ENCODE measurements around the gene TIMM50.
"Not testable (repeated sequence)": the region's sequence is repeated elsewhere in the genome, so short reads cannot be mapped to it uniquely, and the experiment has no call there.

TIMM50 gene

DNA sequence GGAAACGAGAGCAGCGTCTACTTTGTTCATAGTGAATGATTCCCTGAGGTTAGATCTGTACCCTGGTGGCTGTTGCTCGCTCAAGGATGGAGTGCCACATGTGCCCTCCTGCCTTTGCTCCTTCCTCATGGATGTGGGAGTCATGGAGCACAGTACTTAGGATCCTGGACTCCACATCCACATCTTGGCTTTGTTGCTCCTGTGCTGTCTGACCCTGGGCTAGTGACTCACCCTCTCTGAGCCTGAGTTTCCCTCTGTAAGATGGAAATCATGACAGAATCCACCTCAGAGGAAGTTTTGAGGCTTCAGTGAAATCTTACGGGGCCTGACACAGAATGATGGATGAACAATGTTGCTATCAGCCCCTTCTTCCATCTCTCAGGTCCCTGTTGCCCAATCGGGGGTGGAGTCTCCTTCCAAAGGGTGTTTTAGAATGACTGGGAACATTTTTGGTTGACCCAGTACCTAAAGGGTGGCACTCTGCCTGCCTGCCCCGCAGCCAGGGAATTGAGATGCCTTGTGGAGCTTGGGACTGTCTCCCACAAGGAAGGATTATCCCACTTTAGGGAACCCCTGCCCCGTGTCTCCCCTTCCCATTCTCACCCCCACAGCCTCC lies 9.8 kb upstream of the TIMM50 start:
- no peak for DNase-seq

DNA sequence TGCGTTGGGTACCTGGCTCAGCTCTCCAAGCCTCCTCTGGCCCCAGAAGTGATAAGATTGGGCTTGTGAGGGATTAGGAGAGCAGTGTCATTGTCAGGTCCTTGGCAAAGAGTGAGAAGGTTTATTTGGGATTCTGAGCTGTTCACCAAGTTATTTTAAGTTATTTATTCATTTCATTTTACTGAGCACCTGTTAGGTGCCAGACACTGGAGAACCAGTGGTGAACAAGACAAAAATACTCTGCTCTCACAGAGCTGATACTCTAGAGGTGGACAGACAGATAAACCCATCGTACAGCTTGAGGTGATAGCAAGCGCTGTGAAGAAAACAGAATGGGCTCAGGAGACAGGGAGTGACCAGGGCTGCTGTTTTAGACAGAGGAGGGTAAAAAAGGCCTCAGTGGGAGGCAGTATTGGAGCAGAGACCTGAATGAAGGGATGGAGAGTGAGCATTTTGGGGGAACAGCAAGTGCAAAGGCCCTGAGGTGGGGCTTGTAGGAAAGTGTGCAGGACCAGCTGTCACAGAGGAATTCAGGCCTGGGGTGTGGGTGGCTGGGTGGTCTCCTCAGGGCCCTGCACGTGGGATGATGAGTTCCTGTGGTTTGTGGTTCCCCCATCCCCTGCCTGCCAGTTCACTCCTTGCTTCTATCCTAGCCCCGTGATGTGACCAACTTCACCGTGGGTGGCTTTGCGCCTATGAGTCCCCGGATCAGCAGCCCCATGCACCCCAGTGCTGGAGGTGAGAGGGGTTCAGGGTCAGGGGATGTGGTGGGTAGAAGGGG lies 8.7 kb upstream of the TIMM50 start:
- DNase-seq, result no peak

DNA sequence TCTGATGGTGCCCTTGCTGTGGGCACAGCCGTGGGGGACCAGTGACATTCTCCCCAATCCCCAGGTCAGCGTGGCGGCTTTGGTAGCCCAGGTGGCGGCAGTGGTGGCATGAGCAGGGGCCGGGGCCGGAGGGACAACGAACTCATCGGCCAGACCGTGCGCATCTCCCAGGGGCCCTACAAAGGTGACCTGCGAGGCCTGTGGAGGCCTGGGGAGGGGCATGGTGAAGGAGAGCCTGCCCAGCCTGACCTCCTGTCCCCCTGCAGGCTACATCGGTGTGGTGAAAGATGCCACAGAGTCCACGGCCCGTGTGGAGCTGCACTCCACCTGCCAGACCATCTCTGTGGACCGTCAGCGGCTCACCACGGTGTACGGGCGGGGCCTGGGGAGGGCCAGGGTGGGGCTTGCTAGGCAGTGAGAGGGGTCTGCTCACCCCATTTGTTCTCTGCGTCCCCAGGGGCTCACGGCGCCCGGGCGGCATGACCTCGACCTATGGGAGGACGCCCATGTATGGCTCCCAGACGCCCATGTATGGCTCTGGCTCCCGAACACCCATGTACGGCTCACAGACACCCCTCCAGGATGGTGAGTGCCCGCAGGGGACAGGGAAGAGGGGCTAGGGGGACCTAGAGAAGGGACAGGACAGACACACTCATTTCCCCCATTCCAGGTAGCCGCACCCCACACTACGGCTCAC lies 7.7 kb upstream of the TIMM50 start:
- DNase-seq, result no peak

DNA sequence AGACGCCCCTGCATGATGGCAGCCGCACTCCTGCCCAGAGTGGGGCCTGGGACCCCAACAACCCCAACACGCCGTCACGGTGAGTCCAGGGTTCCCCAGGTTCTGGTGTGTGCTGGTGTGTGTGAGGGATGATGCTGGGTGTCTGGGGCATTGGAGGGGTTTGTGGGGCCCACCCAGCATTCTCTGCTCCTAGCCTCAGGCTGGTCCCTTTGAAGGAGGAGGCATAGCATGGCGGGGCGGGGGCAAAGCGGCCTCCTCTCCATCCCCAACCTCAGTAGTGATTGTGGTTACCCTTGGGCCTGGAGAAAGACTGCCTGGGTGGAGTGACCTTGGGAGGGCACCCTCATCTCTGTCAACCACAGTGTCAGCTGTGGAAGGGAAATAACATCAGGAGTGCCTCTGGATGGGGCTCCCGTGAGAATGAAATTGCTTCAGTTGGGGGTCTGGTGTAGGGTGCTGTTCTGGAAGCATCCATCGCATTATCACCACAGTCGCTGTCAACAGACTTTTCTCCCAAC lies 7.1 kb upstream of the TIMM50 start:
- DNase-seq, result no peak

DNA sequence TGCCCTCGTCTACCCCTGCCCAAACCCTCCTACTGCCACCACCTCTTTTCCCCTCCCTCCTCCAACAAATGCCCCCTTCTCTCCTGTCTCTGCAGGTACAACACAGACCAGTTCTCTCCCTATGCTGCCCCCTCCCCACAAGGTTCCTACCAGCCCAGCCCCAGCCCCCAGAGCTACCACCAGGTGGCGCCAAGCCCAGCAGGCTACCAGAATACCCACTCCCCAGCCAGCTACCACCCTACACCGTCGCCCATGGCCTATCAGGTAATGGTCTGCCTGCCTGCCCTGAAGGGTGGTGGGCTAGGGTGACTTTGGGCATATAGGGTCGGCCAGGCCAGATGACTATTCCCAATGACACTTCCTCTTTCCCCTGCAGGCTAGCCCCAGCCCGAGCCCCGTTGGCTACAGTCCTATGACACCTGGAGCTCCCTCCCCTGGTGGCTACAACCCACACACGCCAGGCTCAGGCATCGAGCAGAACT lies 6.5 kb upstream of the TIMM50 start:
- peak; percentile 29 for DNase-seq

DNA sequence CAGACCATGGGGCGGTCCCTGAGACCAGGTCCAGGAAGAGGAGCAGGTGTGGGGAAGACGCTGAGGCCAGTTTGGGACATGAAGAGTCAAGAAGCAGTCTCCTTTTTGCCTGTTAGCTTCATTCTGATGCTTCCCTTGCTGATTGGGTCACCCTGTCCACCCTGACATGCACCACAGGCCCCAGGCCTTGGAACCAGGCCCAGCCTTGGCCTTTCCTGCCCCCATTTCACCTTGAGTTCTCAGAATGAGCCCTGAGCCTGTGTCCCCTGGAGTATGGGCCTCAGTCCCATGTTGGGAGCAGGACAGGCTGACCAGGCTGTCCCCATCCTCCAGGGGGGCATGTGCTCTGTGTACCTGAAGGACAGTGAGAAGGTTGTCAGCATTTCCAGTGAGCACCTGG lies 4.9 kb upstream of the TIMM50 start:
- DNase-seq, result no peak

DNA sequence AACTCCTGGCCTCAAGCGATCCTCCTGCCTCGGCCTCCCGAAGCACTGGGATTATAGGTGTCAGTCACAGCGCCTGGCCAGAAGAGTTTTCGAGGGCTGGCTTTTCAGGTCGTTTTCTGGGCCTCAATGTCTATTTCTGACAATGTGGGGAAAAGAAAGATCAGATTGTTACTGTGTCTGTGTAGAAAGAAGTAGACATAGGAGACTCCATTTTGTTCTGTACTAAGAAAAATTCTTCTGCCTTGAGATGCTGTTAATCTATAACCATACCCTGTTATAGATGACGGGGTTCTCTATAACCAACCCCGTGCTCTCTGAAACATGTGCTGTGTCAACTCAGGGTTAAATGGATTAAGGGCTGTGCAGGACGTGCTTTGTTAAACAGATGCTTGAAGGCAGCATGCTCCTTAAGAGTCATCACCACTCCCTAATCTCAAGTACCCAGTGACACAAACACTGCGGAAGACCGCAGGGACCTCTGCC lies 1.3 kb upstream of the TIMM50 start:
- DNase-seq, result not testable (repeated sequence)

DNA sequence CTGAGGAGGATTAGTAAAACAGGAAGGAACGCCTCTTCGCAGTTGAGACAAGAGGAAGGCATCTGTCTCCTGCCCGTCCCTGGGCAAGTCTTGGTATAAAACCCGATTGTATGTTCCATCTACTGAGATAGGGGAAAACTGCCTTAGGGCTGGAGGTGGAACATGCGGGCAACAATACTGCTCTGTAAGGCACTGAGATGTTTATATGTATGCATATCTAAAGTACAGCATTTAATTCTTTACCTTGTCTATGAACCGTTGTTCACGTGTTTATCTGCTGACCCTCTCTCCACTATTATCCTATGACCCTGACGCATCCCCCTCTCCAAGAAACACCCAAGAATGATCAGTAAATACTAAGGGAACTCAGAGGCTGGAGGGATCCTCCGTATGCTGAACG lies 722 bp upstream of the TIMM50 start:
- DNase-seq, result no peak

DNA sequence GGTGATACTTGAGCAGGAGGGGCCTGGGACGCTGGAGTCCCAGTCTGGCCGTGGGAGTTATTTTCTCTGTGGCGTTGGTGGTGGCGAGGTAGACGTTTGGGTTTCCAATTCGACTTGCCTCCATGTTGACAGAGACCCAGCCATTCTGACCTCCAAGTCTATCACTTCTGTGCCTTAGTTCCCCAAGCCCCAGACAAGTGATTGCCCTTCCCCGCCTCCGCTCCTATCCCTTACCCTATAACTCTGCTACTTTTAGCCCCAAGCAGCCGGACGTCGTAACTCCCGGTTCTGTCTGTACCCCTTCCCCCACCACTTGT lies 549 bp downstream of the TIMM50 start:
- no peak for DNase-seq

DNA sequence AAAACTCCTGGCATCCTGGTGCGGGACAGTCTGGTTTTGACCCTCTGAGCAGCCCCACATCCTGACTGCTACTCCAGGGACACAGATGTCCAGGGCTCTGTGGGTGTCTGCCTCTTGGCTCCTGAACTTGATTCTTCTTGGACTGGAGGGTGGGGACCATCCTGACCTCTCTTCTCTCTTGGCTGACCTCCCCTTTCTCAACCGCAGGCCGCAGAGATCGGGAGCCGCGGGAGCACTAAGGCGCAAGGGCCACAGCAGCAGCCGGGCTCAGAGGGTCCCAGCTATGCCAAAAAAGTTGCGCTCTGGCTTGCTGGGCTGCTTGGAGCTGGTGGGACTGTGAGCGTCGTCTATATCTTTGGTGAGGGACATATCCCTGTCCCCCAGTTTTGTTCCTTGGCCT lies 1.0 kb downstream of the TIMM50 start:
- DNase-seq, result no peak

DNA sequence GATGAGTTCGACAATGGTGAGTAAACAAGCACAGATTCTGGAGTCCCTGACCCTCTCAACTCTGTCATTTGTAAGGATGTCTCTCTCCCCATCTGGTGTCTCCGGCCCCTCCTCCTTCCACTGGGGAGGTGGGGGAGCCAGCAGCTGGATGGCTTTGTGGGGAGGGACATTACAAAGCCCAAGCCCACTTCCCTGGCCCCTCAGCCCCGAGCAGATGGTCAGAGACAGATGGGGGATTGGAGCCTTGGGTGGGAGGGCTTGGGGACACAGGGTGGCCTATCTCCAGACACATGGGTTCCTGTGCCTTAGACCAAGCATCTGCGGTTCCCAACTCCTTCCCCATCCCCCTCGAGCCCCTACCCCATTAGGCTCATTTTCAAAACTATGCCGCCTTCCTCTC lies 2.5 kb downstream of the TIMM50 start:
- no peak for DNase-seq

DNA sequence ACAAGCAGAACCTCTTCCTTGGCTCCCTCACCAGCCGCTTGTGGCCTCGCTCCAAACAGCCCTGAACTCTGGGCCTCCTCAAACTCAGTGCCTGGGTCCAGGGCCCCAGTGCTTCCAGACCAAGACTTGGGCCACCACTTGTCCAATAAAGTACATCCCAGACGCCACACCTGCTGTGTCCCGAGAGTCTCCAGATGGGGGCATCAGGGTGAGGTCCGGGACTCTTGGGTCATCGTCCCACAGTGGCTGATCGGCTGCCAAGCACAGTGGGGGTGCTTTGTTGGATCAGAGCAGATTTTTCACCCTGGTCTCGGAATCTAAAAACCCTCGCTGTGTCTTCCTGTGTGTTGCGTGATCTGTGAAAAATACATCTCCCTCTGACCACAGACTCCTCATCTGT lies 9.1 kb downstream of the TIMM50 start:
- DNase-seq, result no peak

DNA sequence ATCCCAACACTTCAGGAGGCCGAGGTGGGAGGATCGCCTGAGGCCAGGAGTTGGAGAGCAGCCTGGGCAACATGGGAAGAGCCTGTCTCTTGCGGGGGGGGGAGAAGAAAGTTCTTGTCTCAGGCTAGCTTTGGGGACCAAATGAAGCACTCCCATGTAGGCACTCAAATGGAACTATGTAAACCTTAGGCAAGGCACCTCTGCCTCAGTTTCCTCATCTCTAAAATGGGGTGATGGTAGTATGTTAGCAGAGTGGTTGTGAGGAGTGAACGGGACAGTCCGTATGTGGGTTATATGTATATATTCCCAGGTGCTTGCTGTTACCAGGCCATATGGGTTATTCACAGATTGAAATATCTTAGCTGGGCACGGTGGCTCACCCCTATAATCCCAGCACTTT lies 11.6 kb downstream of the TIMM50 start:
- no peak for DNase-seq

DNA sequence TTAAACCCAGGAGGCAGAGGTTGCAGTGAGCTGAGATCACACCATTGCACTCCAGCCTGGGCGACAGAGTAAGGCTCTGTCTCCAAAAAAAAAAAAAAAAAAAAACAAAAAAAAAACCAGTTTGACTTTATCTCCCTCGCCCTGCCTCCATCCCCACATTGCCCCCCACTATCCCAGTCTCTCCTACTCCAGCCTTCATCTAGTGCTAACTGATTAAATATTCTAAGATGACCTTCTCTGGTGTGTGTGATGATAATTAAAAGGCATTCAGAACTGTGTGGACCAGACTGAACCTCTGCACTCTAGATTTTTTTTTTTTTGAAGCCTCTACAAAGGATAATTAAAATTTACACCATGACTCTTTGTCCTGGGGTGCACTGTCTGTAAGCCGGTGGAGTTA lies 12.2 kb downstream of the TIMM50 start:
- DNase-seq, result no peak

DNA sequence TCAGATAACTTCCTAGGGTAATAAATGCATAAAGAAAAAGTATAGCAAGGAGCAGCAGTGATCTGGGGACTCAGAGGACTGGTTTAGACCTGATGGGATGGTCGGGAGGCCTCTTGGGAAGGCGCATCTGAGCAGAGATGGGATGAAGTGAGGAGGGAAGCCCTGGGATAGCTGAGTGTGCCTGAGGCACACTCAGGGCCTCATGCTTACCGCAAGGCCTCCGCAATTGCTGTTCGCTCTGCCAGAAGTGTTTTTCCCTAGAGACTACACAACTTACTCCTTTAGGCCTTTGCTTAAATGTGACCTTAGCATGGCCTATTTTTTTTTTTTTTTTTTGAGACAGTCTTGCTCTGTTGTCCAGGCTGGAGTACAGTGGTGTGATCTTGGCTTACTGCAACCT lies 14.0 kb downstream of the TIMM50 start:
- DNase-seq, result peak; percentile 20

DNA sequence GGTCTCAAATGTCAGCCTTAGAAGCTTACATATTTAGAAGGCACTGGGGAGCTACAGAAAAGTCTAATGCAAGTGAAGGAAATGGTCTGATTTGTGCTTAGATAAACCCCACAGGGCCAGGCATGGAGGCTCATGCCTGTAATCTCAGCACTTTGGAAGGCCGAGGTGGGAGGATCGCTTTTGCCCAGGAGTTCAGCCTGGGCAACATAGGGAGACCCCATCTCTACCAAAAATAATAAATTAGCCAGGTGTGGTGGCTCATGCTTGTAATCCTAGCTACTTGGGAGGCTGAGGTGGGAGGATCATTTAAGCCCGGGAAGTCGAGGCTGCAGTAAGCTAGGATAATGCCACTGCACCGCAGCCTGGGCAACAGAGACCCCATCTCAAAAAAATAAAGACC lies 15.4 kb downstream of the TIMM50 start:
- no peak for DNase-seq

DNA sequence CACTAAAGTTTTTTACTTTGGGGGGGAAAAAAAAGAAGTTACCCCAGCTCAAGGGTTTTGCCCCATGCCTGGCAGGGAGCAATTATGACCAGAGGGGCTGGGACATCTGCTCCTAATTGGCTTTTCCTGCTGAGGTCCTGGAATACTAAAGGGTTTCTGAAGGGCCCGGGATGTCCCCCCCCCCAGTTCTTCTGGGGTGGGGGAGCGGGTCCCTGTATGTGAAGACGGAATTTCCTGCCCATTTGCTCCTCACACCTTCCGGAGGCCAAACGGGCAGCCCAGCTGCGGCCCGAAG lies 17.0 kb downstream of the TIMM50 start:
- no peak for DNase-seq

DNA sequence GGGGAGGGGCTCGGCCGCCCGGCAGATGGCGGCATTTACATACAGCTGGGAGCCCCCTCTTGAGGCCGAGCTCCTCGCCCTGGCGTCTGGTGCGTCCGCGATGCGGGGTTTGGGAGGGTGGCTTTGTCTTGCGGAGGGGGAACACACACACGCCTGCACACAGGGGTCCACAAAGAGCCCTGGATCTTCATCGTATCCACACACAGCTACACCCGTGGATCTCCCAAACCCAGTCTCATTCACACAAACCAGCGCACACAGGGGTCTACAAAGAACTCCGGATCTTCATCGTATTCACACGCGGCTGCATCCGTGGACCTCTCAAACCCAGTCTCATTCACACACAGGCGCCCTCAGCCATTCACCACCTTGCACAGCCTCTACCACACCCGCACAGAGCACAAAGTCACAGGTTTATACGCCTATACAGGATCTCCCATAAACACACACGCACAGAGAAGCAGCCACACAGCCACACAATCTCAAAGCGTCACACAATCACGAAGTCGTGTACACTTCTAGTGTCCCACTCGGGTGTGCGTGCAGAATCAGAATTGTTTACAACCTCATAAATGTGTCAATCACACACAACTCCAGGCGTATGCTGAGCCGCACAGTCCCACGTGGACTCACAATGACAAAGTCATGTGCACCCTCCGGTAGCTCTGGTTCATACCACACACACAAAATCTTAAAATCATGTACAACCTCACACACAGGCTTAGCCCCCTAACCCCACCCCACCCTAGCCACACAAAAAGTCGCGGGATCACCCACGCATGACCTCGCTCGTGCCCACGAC lies 17.6 kb downstream of the TIMM50 start:
- DNase-seq, result peak; percentile 90

DNA sequence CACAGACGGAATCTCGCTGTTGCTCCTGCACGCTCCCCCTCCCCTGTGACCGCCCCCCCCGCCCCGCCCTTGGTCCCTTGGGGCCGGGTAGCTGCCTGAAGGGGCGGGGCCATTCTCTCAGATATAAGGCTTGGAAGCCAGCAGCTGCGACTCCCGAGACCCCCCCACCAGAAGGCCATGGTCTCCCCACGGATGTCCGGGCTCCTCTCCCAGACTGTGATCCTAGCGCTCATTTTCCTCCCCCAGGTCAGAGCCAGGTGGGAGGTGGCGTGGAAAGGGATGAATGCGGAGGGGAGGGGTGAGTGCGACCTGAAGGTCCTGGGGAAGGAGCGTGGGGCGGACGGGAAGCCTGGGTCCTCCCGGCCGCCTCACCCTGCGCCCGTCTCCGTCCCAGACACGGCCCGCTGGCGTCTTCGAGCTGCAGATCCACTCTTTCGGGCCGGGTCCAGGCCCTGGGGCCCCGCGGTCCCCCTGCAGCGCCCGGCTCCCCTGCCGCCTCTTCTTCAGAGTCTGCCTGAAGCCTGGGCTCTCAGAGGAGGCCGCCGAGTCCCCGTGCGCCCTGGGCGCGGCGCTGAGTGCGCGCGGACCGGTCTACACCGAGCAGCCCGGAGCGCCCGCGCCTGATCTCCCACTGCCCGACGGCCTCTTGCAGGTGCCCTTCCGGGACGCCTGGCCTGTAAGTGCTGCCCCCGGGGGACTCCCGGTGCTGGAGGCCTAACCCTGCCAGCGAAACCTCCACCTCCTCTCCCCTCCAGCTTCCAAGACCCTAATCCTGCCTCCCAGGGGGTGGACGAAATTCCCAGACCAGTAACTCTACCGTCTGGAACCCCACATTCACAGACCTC lies 18.4 kb downstream of the TIMM50 start, which contains the start of gene DLL3:
Gene DLL3, plus strand, starts transcription at position 150 of the 845 bp plus-strand sequence. Its CDS starts 28 bp downstream, at position 178.
- DNase-seq, result peak; percentile 82

DNA sequence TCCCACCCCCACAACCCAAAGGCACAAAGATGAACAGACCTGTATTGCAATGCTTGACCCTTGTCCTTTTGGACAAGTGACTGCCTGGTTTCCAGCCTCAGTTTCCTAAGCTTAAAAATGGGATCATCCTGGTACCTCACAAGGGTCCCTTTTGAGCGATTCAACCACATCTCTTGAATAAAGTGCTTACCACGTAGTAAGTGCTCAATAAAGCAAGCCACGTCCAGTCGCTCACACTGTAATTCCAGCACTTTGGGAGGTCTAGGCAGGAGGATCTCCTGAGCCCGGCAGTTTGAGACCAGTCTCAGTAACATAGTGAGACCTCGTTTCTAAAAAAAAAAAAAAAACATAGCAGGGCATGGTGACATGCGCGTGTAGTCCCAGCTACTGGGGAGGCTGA lies 19.3 kb downstream of the TIMM50 start:
- no peak for DNase-seq

DNA sequence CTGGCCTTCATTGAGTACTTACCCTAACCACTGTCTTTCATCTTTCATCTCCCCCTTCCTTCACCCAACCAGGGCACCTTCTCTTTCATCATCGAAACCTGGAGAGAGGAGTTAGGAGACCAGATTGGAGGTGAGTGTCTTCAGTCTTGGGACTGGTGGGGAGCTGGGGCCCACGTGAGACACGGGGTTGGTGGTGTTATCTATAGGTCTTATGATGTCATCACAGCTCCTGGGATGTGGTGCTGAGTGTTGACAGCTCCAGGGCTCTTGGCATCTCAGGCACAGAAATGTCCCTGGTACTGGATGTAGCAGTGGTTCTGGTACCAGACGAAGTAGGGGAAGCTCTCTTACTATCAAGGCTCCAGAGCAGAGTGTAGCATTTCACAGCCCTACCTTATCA lies 19.9 kb downstream of the TIMM50 start:
- no peak for DNase-seq

DNA sequence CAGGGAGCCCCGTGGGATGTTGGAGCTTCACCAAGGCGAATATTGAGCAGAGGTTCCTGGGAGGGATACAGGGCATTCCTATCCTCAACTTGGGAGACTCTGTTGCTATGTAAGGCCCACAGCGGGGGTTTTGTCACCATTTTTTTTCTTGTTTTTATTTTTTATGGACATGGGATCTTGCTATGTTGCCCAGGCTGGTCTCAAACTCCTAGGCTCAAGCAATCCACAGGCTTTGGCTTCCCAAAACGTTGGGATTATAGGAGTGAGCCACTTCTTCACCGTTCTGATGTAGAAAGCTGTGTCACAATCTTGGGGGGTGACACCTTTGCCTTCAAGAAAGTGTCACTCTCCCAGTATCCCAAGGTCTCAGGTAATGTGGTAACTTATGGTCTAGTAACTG lies 20.7 kb downstream of the TIMM50 start:
- DNase-seq, result no peak
